Measurements from ENCODE around the gene KRTAP10-11.
"Not testable (repeated sequence)": the region's sequence is repeated elsewhere in the genome, so short reads cannot be mapped to it uniquely, and the experiment has no call there.

The KRTAP10-11 gene

DNA sequence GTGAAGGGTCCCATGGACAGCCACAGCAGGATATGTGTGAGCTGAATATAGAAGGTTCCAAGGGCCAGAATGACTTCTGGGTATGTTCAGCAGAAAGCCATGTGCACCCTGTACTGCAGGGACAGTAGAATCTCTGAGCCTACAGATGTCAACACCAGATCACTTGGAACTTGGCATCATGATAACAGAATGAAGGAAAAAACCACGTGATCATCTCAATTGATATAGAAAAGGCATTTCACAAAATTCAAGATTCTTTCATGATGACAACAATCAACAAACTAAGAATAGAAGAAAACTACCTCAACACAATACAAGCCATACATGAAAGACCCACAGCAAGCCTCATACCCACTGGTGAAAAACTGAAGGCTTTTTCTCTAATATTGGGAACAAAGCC, 21.4 kb downstream of the KRTAP10-11 start:
- no peak for DNase-seq

GRCh38 chr21:44670642-44671432, 24.6 kb downstream of the KRTAP10-11 start:
- DNase-seq, result no peak

- no peak for DNase-seq
Observed at GRCh38 chr21:44671911-44672310, 25.7 kb downstream of the KRTAP10-11 start.

DNA sequence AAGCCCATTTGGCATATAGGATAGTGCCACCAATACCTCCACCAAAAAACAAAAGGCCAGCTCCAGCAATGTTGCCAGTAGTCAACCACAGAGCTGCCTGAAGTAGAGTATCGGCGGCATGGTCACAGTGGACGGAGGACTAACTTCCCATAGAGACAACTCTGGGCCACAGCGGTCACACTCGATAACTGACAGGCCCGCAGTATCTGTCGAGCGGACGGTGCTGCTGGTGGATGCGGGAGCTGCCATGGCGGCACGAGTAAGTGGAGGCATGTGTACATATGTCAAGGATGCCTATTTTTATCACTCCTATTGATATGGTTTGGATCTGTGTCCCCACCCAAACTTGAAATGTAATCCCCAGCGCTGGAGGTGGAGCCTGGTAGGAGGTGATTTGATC, 31.7 kb downstream of the KRTAP10-11 start:
- DNase-seq, result no peak

DNA sequence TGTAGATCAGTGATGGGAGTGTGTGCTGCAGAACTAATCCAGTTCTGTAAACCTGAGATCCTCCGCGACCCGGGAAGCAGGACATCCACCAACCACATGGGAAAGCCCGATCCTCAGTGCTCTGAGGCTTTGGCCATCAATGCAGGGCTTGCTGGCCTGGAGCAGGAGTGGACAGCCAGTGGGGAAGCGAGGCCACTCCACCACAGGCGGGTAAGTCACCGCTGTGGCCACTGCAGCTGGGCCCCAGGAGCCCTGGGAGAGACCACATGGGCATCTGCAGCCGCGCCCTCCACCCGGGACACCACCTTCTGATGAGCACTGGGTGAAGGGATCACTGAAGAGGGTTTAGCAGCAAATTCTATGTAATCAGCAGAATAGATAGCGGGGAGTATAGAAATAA, 34.9 kb downstream of the KRTAP10-11 start:
- no peak for DNase-seq

- DNase-seq, result peak; percentile 96
Observed at GRCh38 chr21:44681861-44682579, 35.8 kb downstream of the KRTAP10-11 start, which contains the start of gene KRTAP12-1. KRTAP12-1 (minus strand) TSS chr21:44682163; CDS start chr21:44682123, 40 bp downstream.

DNA sequence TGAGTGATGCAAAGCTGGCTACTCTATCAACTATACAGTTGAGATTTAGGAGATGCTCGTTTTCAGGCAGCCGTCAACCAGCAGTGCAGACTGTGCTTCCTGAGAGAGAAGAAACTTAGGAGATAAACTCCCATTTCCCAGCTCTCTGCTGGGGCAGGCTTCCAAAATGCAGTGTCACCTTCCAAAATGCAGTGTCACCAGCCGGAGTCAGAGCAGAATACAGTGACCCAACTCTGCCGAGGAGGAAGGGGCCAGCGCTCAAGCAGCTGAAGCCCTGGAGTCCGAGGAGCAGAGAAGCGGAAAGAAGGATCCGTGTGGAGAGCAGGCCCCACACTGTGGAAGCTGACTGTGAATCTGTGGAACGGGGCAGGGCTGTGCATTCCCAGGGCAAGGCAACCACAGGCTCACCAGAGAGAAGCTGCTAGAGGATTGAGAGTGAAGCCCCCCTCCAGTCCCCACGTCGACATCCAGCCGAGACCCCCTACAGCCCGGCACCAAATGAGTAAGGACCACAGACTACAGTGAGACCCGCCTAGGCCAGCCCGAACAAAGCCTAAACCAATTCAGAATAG, 36.5 kb downstream of the KRTAP10-11 start:
- DNase-seq, result peak; percentile 65

- no peak for DNase-seq
Observed at GRCh38 chr21:44684077-44684476, 37.9 kb downstream of the KRTAP10-11 start.

DNA sequence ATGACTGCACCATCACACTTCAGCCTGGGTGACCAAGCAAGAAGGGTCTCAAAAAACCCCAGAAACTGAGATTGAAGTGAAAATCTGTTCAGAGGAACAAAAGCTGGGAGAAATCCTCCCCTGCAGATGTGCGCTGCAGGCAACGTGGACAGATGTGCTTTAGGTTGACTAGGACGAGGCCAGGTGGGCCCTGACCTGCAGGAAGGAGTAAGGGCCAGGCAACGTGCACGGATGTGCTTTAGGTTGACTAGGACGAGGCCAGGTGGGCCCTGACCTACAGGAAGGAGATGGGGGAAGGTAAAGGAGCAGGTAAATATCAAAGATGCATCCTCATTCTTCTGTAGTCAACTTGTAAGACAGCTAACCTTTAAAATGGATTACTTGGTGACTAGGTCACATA, 38.3 kb downstream of the KRTAP10-11 start:
- DNase-seq, result no peak

DNA sequence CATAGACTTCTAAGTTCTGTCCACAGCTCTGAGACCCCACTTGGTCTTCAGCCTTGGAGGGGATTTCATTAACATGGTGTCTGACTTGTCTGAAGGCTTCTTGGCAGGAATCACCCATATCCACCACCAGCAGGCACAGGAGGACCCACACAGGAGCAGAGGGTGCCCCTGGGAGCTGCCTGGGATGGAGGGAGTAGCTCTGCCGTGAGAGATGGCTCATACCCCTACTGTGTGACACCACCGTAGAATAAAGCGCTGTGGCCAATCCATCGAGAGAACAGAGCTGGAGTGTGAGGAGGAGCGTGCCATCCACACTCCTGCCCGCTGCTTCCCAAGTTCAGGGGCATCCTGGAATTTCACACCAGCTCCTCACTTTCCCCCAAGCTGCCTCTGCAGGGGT, 38.8 kb downstream of the KRTAP10-11 start:
- not testable (repeated sequence) for DNase-seq

- DNase-seq, result no peak
Observed at GRCh38 chr21:44686000-44686781, 40.0 kb downstream of the KRTAP10-11 start.

DNA sequence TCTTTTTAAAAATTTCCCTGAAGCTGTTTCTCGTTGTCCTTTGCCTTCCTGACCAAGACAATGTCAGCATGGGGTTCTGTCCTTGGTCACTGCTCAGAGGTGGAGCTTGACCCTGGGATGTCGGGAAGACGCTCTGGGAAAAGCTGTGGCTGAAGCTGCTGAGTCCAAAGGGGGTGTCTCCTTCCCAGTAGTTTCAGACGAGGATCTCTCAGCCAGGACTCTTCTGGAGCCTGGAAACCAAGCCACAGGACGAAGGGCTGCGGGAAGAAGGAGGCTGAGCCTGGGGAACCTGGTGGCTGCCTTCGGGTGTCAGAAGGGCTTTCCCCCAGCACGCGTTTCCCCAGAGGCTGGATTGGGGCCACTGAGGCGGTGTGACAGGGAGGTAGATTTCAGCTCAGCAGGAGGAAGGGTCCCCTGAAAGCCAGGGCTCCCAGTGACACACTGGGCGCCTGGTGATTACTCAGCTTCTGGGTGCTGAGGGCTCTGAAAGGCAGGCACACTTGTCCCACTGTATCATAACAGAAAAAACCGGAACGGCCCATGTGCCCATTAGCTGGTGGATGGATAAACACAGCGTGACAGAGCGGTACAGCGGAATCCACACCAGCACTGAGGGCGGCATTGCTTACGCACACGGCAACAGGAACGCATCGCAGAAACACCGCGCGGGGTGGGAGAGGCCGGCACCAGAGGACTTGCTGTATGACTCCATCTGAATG, 40.8 kb downstream of the KRTAP10-11 start:
- peak; percentile 41 for DNase-seq

DNA sequence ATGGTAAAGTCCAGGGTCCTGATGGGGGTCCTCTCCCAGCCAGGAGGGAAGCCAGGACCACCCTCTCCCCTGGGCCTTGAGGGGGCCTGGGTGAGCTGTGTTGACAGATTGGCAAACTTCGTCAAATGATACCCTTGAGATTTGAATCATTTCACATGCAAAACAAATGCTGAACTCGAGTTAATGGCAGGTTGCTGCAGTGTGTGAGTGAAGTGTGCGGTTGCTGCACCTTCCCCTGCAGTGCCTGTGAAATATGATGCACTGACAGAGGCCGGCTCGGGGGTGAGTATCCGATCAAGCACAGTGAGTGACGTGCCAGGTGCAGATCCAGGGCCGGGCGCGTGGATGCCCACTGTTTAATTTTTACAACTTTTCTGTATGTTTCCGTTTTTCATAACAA, 41.5 kb downstream of the KRTAP10-11 start:
- peak; percentile 80 for DNase-seq

DNA sequence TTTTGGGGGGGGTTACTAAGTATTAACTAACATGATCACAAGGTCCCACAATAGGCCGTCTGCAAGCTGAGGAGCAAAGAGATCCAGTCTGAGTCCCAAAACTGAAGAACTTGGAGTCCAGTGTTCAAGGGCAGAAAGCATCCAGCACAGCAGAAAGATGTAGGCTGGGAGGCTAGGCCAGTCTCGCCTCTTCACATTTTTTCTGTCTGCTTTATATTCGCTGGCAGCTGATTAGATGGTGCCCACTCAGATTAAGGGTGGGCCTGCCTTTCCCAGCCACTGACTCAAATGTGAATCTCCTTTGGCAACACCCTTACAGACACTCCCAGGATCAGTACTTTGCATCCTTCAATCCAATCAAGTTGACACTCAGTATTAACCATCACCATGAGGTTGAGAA, 43.5 kb downstream of the KRTAP10-11 start:
- not testable (repeated sequence) for DNase-seq

DNA sequence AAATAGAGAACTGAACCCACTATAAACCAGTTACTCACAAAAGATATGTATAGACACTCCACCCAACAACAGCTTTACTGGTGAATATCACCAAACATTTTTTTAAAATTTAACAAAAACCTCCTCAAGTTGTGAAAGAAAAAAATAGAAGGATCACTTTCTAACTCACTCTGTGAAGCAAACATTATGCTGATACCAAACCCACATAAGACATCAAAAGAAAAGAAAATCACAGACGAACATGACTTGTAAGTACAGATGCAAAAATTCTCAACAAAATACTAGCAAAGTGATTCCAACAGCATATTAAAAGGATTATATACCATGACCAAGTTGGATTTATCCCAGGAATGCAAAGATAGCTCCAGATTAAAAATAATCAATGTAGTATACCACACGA, 45.5 kb downstream of the KRTAP10-11 start:
- no peak for DNase-seq

DNA sequence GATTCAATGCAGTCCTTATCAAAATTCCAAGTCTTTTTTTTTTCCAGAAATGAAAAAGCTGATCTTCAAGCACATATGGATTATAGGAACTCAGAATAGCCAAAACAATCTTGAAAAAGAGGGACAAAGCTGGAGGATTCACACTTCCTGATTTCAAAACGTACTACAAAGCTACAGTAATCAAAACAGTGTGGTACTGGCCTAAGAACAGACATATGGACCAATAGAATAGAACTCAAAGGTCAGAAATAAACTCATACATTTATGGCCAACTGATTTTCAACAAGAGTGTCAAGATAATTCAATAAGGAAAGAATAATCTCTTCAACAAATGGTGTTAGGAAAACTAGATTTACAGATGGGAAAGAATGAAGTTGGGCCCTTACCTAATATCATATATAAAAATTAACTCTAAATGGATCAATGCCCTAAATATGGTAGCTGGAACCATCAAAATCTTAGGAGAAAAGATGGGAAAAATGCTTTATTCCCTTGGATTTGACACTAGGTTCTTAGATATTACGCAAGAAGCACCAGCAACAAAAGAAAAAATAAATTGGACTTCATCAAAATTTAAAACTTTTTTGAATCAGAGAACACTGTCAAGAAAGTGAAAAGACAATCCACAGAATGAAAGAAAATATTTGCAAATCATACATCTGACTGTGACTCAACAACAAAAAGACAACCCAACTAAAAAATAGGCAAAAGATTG, 46.7 kb downstream of the KRTAP10-11 start:
- no peak for DNase-seq

DNA sequence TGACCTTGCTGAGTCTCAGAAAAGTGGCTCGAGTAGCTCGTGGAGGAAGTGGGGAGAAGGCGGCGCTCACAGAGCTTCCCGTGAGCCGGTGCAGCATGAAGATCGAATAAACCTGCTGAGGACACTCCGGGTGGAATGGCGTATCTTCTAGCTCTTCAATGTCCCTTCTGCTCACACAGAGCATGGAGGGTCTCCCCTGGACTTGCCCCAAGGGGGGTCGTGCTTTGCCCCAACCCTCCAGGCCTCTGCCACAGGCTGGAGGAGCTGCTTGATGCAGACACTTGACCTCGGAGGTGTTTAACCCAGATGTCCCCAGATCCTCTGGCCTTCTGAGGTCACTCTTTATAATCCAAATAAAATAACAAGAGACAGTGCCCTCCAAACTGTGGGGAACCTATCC, 48.6 kb downstream of the KRTAP10-11 start:
- no peak for DNase-seq

GRCh38 chr21:44695184-44695583, 49.0 kb downstream of the KRTAP10-11 start:
- DNase-seq, result no peak

DNA sequence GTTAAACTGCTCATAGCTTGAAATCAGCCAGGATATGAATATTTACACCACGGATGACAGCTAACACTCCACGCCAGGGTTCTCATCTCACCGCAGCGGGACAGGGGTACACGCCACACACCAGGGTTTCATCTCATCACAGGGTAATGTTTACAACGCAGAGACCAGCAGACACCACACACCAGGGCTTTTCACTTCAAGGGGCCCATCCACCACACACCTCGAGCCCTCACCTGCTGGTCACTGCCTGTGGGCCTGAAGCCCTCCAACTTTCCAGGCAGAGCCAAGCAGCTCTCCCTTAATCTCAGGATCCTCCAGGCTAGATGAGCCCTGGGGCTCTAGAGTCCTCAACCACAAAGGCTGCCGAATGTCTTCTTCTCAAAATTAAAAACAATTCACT, 49.4 kb downstream of the KRTAP10-11 start:
- no peak for DNase-seq

- no peak for DNase-seq
Observed at GRCh38 chr21:44696572-44696971, 50.4 kb downstream of the KRTAP10-11 start.

Measured in DMS79 treated with DMSO at 0.1 percent for 48 hours (cell line).